Measurements from ENCODE around the gene FGD4.
A peak's percentile ranks its signal among the peaks of the same experiment; 100 is the strongest.

Gene FGD4

DNA sequence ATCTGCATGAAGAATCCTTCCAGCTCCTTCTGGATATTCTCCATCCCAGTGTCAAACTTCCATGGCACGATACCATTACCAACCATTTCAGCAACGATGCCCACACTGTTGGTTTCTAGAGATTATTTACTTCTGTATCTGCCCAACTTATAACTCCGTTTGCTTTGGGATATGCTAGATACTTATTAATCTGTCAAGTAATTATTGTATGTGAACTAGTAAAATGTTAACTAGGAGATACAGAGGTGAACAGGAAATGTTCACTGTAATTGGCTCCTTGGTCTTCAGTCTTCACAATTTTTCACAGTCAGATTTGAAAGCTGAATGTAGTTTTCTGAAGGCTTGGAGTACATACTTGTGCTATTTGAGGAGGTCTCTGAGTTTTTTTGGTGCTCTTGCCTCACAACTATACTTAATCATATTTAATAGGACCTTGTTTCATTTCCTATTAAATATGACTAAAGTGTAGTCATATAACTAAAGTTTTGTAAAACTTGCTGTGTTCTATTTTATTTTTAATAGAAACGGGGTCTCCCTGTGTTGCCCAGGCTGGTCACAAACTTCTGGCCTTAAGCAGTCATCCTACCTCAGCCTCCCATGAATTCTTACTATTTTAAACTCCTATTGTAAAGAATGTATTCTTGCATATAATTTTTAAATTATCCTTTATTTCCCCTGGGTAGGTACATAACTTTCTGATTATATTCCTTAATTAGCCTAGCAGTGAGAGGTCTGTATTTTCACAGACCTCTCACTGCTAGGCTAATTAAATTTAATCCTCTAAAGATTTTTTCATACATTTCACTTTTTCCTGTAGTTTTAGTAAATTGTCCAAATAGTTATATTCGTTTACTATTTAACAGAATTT is 79.7 kb downstream of the FGD4 start:
- Histone ChIP-seq H4K20me1 (ENCODE audit: insufficient read depth) (no peaks in the 10 kb centered on the region), H3K4me3 (IDR thresholded peaks at IDR 0.05; ENCODE audit: insufficient read depth, low read depth, low read length) (no peak overlapping the region), H3K4me1 (ENCODE audit: low read depth, poor library complexity, severe bottlenecking) (peaks cover 29% of the 10 kb centered on the region), H3K27ac (no peak overlapping the region), H3K79me2 (ENCODE audit: insufficient read depth, low read depth) (no peaks in the 10 kb centered on the region), H2AFZ (ENCODE audit: low read depth) (no peak overlapping the region), H3K9ac (no peak overlapping the region), H3K36me3 (ENCODE audit: insufficient read depth) (no peaks in the 10 kb centered on the region), H3K27me3 (ENCODE audit: insufficient read depth, low read depth) (no peaks in the 10 kb centered on the region), H3K4me2 (no peak overlapping the region)
- TF ChIP-seq CTCF (conservative IDR thresholded peaks at IDR 0.05; ENCODE audit: low read depth, low read length) = no peak

DNA sequence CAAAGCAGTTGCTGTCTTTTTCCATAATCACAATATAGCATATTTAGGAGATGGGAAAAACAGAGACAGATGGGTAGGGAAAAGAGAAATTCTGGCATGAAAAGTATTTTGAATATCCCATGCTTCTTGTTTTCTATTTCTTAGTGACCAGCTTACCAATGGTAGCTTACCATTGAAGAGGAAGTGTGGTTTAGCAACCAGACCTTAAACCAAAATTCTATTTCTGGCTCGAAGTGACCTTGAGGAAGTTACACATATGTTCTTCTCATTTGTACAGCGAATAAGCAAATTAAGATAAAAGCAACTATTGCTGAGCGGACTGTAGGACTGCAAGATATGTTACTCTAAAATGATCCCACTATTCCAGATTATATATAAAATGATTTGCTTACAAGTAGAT is 82.9 kb downstream of the FGD4 start:
- no peak overlapping the region for H3K4me3 ChIP-seq (IDR thresholded peaks at IDR 0.05; ENCODE audit: insufficient read depth, low read depth, low read length)
- peak overlapping the region; percentile 60 for H3K4me2 ChIP-seq
- no peak overlapping the region for H3K27ac ChIP-seq
- no peak for TF ChIP-seq CTCF (conservative IDR thresholded peaks at IDR 0.05; ENCODE audit: low read depth, low read length)
- H4K20me1 ChIP-seq (ENCODE audit: insufficient read depth) = no peaks in the 10 kb centered on the region
- peaks cover 30% of the 10 kb centered on the region for H3K4me1 ChIP-seq (ENCODE audit: low read depth, poor library complexity, severe bottlenecking)
- H3K9ac ChIP-seq = no peak overlapping the region
- H3K79me2 ChIP-seq (ENCODE audit: insufficient read depth, low read depth) = no peaks in the 10 kb centered on the region
- H3K36me3 ChIP-seq (ENCODE audit: insufficient read depth) = no peaks in the 10 kb centered on the region
- H3K27me3 ChIP-seq (ENCODE audit: insufficient read depth, low read depth) = no peaks in the 10 kb centered on the region
- no peak overlapping the region for H2AFZ ChIP-seq (ENCODE audit: low read depth)

DNA sequence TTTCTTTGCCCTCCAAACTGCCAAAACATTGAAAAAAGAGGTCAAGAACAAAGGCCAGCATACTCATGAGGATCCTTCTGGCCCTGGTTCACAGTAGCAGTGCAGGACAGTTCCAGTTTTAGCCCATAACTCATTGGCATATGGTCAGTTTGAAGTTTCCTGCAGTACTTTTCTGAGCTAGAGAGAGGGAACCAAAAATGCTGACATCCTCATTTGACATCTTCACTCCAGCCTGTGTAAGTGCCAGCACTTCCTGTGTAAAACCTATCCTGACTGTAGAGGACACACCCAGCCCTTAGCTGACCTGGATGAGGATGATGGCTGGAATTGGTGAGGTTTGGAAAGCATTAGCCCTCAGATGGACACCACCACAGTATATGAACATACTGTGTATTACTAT is 84.1 kb downstream of the FGD4 start:
- H3K4me3 ChIP-seq (IDR thresholded peaks at IDR 0.05; ENCODE audit: insufficient read depth, low read depth, low read length) = no peak overlapping the region
- peak overlapping the region; percentile 60 for H3K4me2 ChIP-seq
- H3K36me3 ChIP-seq (ENCODE audit: insufficient read depth) = no peaks in the 10 kb centered on the region
- peak overlapping the region; percentile 51 for H3K27ac ChIP-seq
- no peak for TF ChIP-seq CTCF (conservative IDR thresholded peaks at IDR 0.05; ENCODE audit: low read depth, low read length)
- H3K9ac ChIP-seq = peak overlapping the region; percentile 15; the same call in 1 of the 2 replicates
- H3K4me1 ChIP-seq (ENCODE audit: low read depth, poor library complexity, severe bottlenecking) = peaks cover 30% of the 10 kb centered on the region
- H3K27me3 ChIP-seq (ENCODE audit: insufficient read depth, low read depth) = no peaks in the 10 kb centered on the region
- no peaks in the 10 kb centered on the region for H4K20me1 ChIP-seq (ENCODE audit: insufficient read depth)
- H3K79me2 ChIP-seq (ENCODE audit: insufficient read depth, low read depth) = no peaks in the 10 kb centered on the region
- peak overlapping the region; percentile 62; the same call in 1 of the 2 replicates for H2AFZ ChIP-seq (ENCODE audit: low read depth)

- H3K9ac ChIP-seq = no peak overlapping the region
- H3K4me3 ChIP-seq (IDR thresholded peaks at IDR 0.05; ENCODE audit: insufficient read depth, low read depth, low read length) = no peak overlapping the region
- no peak for TF ChIP-seq CTCF (conservative IDR thresholded peaks at IDR 0.05; ENCODE audit: low read depth, low read length)
- H3K27ac ChIP-seq = 0 out of 2 replicates have a peak overlapping the region, but pooled peaks have one; percentile 51
- peaks cover 30% of the 10 kb centered on the region for H3K4me1 ChIP-seq (ENCODE audit: low read depth, poor library complexity, severe bottlenecking)
- H4K20me1 ChIP-seq (ENCODE audit: insufficient read depth) = no peaks in the 10 kb centered on the region
- peak overlapping the region; percentile 60; the same call in 1 of the 2 replicates for H3K4me2 ChIP-seq
- H3K27me3 ChIP-seq (ENCODE audit: insufficient read depth, low read depth) = no peaks in the 10 kb centered on the region
- no peaks in the 10 kb centered on the region for H3K79me2 ChIP-seq (ENCODE audit: insufficient read depth, low read depth)
- H2AFZ ChIP-seq (ENCODE audit: low read depth) = no peak overlapping the region
- H3K36me3 ChIP-seq (ENCODE audit: insufficient read depth) = no peaks in the 10 kb centered on the region
Observed at GRCh38 chr12:32483993-32484392, 84.6 kb downstream of the FGD4 start.
